ENCODE results near the gene GARS1. TPM values are rescaled to one million over a fixed set of nuclear protein-coding genes. Genes with fewer than 3 reads are reported as not detected.
"Not testable (repeated sequence)": the region's sequence is repeated elsewhere in the genome, so short reads cannot be mapped to it uniquely, and the experiment has no call there.

The GARS1 gene
- total RNA-seq, 3 donors from 2014 or later: 366 to 488 (median 410) TPM

GRCh38 chr7:30562498-30562897 lies 32.2 kb upstream of the GARS1 start:
- DNase-seq: no peak
- no peaks in the 10 kb centered on the region for H3K4me1 Mint-ChIP-seq (ENCODE audit: low read depth)
- ATAC-seq: no peak
- H3K4me3 Mint-ChIP-seq: no peak overlapping the region
- no peaks in the 10 kb centered on the region for H3K9me3 Mint-ChIP-seq
- H3K27me3 Mint-ChIP-seq (ENCODE audit: low read depth): no peaks in the 10 kb centered on the region
- H3K36me3 Mint-ChIP-seq (ENCODE audit: insufficient read depth): peaks cover 20% of the 10 kb centered on the region

GRCh38 chr7:30562909-30563308 lies 31.8 kb upstream of the GARS1 start:
- H3K4me1 Mint-ChIP-seq (ENCODE audit: low read depth): no peaks in the 10 kb centered on the region
- no peaks in the 10 kb centered on the region for H3K9me3 Mint-ChIP-seq
- ATAC-seq (no peak), DNase-seq (no peak)
- H3K27me3 Mint-ChIP-seq (ENCODE audit: low read depth): no peaks in the 10 kb centered on the region
- H3K4me3 Mint-ChIP-seq: no peak overlapping the region
- H3K36me3 Mint-ChIP-seq (ENCODE audit: insufficient read depth): peaks cover 23% of the 10 kb centered on the region

GRCh38 chr7:30563326-30563942 lies 31.2 kb upstream of the GARS1 start:
- no peak for DNase-seq
- no peaks in the 10 kb centered on the region for H3K4me1 Mint-ChIP-seq (ENCODE audit: low read depth)
- H3K4me3 Mint-ChIP-seq: no peak overlapping the region
- H3K9me3 Mint-ChIP-seq: no peaks in the 10 kb centered on the region
- no peak for ATAC-seq
- H3K36me3 Mint-ChIP-seq (ENCODE audit: insufficient read depth): peaks cover 27% of the 10 kb centered on the region
- H3K27me3 Mint-ChIP-seq (ENCODE audit: low read depth): no peaks in the 10 kb centered on the region

- Mint-ChIP-seq H3K4me3 (no peak overlapping the region), H3K36me3 (ENCODE audit: insufficient read depth) (peaks cover 27% of the 10 kb centered on the region), H3K9me3 (no peaks in the 10 kb centered on the region), H3K27me3 (ENCODE audit: low read depth) (no peaks in the 10 kb centered on the region), H3K4me1 (ENCODE audit: low read depth) (no peaks in the 10 kb centered on the region)
- DNase-seq (peak; percentile 74), ATAC-seq (peak; percentile 95 to 96)
Measured at GRCh38 chr7:30564243-30564892, 30.3 kb upstream of the GARS1 start.

GRCh38 chr7:30566596-30566995 lies 28.1 kb upstream of the GARS1 start:
- Mint-ChIP-seq H3K9me3 (peaks cover 3% of the 10 kb centered on the region), H3K4me3 (no peak overlapping the region), H3K27me3 (ENCODE audit: low read depth) (no peaks in the 10 kb centered on the region), H3K4me1 (ENCODE audit: low read depth) (no peaks in the 10 kb centered on the region), H3K36me3 (ENCODE audit: insufficient read depth) (peaks cover 33% of the 10 kb centered on the region)
- ATAC-seq: no peak
- no peak for DNase-seq

- peaks cover 33% of the 10 kb centered on the region for H3K36me3 Mint-ChIP-seq (ENCODE audit: insufficient read depth)
- DNase-seq (no peak), ATAC-seq (no peak)
- no peak overlapping the region for H3K4me3 Mint-ChIP-seq
- peaks cover 3% of the 10 kb centered on the region for H3K9me3 Mint-ChIP-seq
- no peaks in the 10 kb centered on the region for H3K27me3 Mint-ChIP-seq (ENCODE audit: low read depth)
- no peaks in the 10 kb centered on the region for H3K4me1 Mint-ChIP-seq (ENCODE audit: low read depth)
Measured at GRCh38 chr7:30567081-30567480, 27.6 kb upstream of the GARS1 start.

GRCh38 chr7:30570238-30570637 lies 24.4 kb upstream of the GARS1 start:
- peaks cover 25% of the 10 kb centered on the region for H3K36me3 Mint-ChIP-seq (ENCODE audit: insufficient read depth)
- not testable (repeated sequence) for ATAC-seq; H3K27me3 Mint-ChIP-seq (ENCODE audit: low read depth); H3K4me3 Mint-ChIP-seq; DNase-seq; H3K4me1 Mint-ChIP-seq (ENCODE audit: low read depth); H3K9me3 Mint-ChIP-seq

- peaks cover 33% of the 10 kb centered on the region for H3K36me3 Mint-ChIP-seq (ENCODE audit: insufficient read depth)
- no peaks in the 10 kb centered on the region for H3K27me3 Mint-ChIP-seq (ENCODE audit: low read depth)
- H3K9me3 Mint-ChIP-seq: peaks cover 10% of the 10 kb centered on the region
- no peak for ATAC-seq
- H3K4me1 Mint-ChIP-seq (ENCODE audit: low read depth): no peaks in the 10 kb centered on the region
- DNase-seq: no peak
- no peak overlapping the region for H3K4me3 Mint-ChIP-seq
Measured at GRCh38 chr7:30572212-30572841, 22.4 kb upstream of the GARS1 start.

GRCh38 chr7:30575910-30576309 lies 18.8 kb upstream of the GARS1 start:
- DNase-seq: no peak
- Mint-ChIP-seq H3K4me3 (no peak overlapping the region), H3K36me3 (ENCODE audit: insufficient read depth) (peaks cover 35% of the 10 kb centered on the region), H3K9me3 (peaks cover 7% of the 10 kb centered on the region), H3K4me1 (ENCODE audit: low read depth) (no peaks in the 10 kb centered on the region), H3K27me3 (ENCODE audit: low read depth) (no peaks in the 10 kb centered on the region)
- no peak for ATAC-seq

GRCh38 chr7:30583181-30583580 lies 11.5 kb upstream of the GARS1 start:
- Mint-ChIP-seq H3K27me3 (ENCODE audit: low read depth) (no peaks in the 10 kb centered on the region), H3K4me1 (ENCODE audit: low read depth) (no peaks in the 10 kb centered on the region), H3K9me3 (no peaks in the 10 kb centered on the region), H3K4me3 (no peak overlapping the region), H3K36me3 (ENCODE audit: insufficient read depth) (peaks cover 49% of the 10 kb centered on the region)
- DNase-seq (no peak), ATAC-seq (no peak)

- H3K4me3 Mint-ChIP-seq: no peak overlapping the region
- ATAC-seq (no peak), DNase-seq (no peak)
- H3K9me3 Mint-ChIP-seq: no peaks in the 10 kb centered on the region
- H3K27me3 Mint-ChIP-seq (ENCODE audit: low read depth): no peaks in the 10 kb centered on the region
- no peaks in the 10 kb centered on the region for H3K4me1 Mint-ChIP-seq (ENCODE audit: low read depth)
- H3K36me3 Mint-ChIP-seq (ENCODE audit: insufficient read depth): peaks cover 41% of the 10 kb centered on the region
Measured at GRCh38 chr7:30584415-30584814, 10.3 kb upstream of the GARS1 start.

GRCh38 chr7:30584965-30585364 lies 9.7 kb upstream of the GARS1 start:
- H3K36me3 Mint-ChIP-seq (ENCODE audit: insufficient read depth): peaks cover 41% of the 10 kb centered on the region
- H3K9me3 Mint-ChIP-seq: no peaks in the 10 kb centered on the region
- no peak overlapping the region for H3K4me3 Mint-ChIP-seq
- no peak for DNase-seq
- H3K4me1 Mint-ChIP-seq (ENCODE audit: low read depth): no peaks in the 10 kb centered on the region
- no peaks in the 10 kb centered on the region for H3K27me3 Mint-ChIP-seq (ENCODE audit: low read depth)
- no peak for ATAC-seq

- no peaks in the 10 kb centered on the region for H3K9me3 Mint-ChIP-seq
- H3K4me1 Mint-ChIP-seq (ENCODE audit: low read depth): no peaks in the 10 kb centered on the region
- peaks cover 37% of the 10 kb centered on the region for H3K36me3 Mint-ChIP-seq (ENCODE audit: insufficient read depth)
- no peaks in the 10 kb centered on the region for H3K27me3 Mint-ChIP-seq (ENCODE audit: low read depth)
- no peak for ATAC-seq
- no peak overlapping the region for H3K4me3 Mint-ChIP-seq
- DNase-seq: no peak
Measured at GRCh38 chr7:30585675-30586074, 9.0 kb upstream of the GARS1 start.

GRCh38 chr7:30587547-30587946 lies 7.1 kb upstream of the GARS1 start:
- H3K4me1 Mint-ChIP-seq (ENCODE audit: low read depth): peaks cover 14% of the 10 kb centered on the region
- H3K36me3 Mint-ChIP-seq (ENCODE audit: insufficient read depth): peaks cover 31% of the 10 kb centered on the region
- H3K4me3 Mint-ChIP-seq; DNase-seq; H3K9me3 Mint-ChIP-seq; ATAC-seq; H3K27me3 Mint-ChIP-seq (ENCODE audit: low read depth): not testable (repeated sequence)

GRCh38 chr7:30589111-30589510 lies 5.6 kb upstream of the GARS1 start:
- no peaks in the 10 kb centered on the region for H3K9me3 Mint-ChIP-seq
- no peak overlapping the region for H3K4me3 Mint-ChIP-seq
- no peaks in the 10 kb centered on the region for H3K27me3 Mint-ChIP-seq (ENCODE audit: low read depth)
- ATAC-seq (no peak), DNase-seq (no peak)
- peaks cover 26% of the 10 kb centered on the region for H3K4me1 Mint-ChIP-seq (ENCODE audit: low read depth)
- peaks cover 20% of the 10 kb centered on the region for H3K36me3 Mint-ChIP-seq (ENCODE audit: insufficient read depth)
